IMR-90 (cell line): ENCODE data around the gene EXPH5. TPM values are rescaled to one million over a fixed set of nuclear protein-coding genes. Genes with fewer than 3 reads are reported as not detected.

Experiments
- ATAC-seq: fragments of 200-7000 bp; cut with Tn5 transposase; 2 replicates; pipeline ENCODE4 v1.9.1; 2020; ENCODE audit warnings: low read depth, mild to moderate bottlenecking, moderate library complexity
- BruUV-seq: library from RNA; stranded (reverse); fragments of 400-500 nt; replicated peaks from 2 replicates; lab custom pipeline; 2021; lab: Mats Ljungman, UMichigan
- CTCF ChIA-PET: fragments of 300-600 bp; formaldehyde crosslinking; extraction: SDS; loops from one replicate; lab custom pipeline; 2021; ENCODE audit warnings: antibody characterized with exemption; lab: Yijun Ruan, JAX
- POLR2A ChIA-PET: fragments of 300-600 bp; sonication (Branson Sonifier 250); formaldehyde crosslinking; loops from one replicate; lab custom pipeline; 2022; ENCODE audit warnings: antibody characterized with exemption; ENCODE audit not compliant: unreplicated experiment; lab: Charles Lee
- DNase-seq: peaks from one replicate; pipeline ENCODE4 v3.0.0; 2013
- H2AFZ ChIP-seq: replicated peaks from 2 replicates; pipeline ENCODE3; 2013; ENCODE audit warnings: low read length, mild to moderate bottlenecking; ENCODE audit not compliant: poor library complexity
- H2AK5ac ChIP-seq: 2 replicates; pipeline ENCODE4 v1.6.1; 2013; ENCODE audit warnings: low read depth, low read length, inconsistent platforms
- H2AK9ac ChIP-seq: replicated peaks from 2 replicates; pipeline ENCODE3; 2013; ENCODE audit warnings: mild to moderate bottlenecking, low read depth, low read length, moderate library complexity; ENCODE audit not compliant: poor library complexity
- H2BK120ac ChIP-seq: 2 replicates; pipeline ENCODE4 v1.6.1; 2013; ENCODE audit warnings: low read depth, low read length, inconsistent platforms
- H2BK15ac ChIP-seq: 3 replicates; pipeline ENCODE4 v1.6.1; 2013; ENCODE audit warnings: low read depth, low read length, inconsistent platforms
- H2BK20ac ChIP-seq: 2 replicates; pipeline ENCODE4 v1.6.1; 2013; ENCODE audit warnings: low read depth, mild to moderate bottlenecking, inconsistent platforms, low read length, moderate library complexity
- H2BK5ac ChIP-seq: 2 replicates; pipeline ENCODE4 v1.6.1; 2013; ENCODE audit warnings: mild to moderate bottlenecking, low read depth, low read length, inconsistent platforms; ENCODE audit not compliant: poor library complexity, severe bottlenecking
- H3K14ac ChIP-seq: replicated peaks from 2 replicates; pipeline ENCODE4 v1.6.1; 2013; ENCODE audit warnings: low read depth, low read length, inconsistent platforms
- H3K18ac ChIP-seq: 2 replicates; pipeline ENCODE4 v1.6.1; 2013; ENCODE audit warnings: low read depth, low read length, control low read depth
- H3K23ac ChIP-seq: 2 replicates; pipeline ENCODE4 v1.6.1; 2013; ENCODE audit warnings: low read depth, low read length, inconsistent platforms
- H3K27ac ChIP-seq: 2 replicates; pipeline ENCODE4 v1.5.1; 2013; ENCODE audit warnings: mild to moderate bottlenecking, control low read depth, low read length; ENCODE audit not compliant: insufficient read depth
- H3K27me3 ChIP-seq: 2 replicates; pipeline ENCODE4 v1.6.1; 2013; ENCODE audit warnings: low read length; ENCODE audit not compliant: control insufficient read depth, insufficient read depth
- H3K36me3 ChIP-seq: 2 replicates; pipeline ENCODE4 v1.6.1; 2013; ENCODE audit warnings: low read length, mixed read lengths; ENCODE audit not compliant: control insufficient read depth, insufficient read depth
- H3K4ac ChIP-seq: 2 replicates; pipeline ENCODE4 v1.6.1; 2013; ENCODE audit warnings: low read depth, low read length, inconsistent platforms
- H3K4me1 ChIP-seq: 2 replicates; pipeline ENCODE4 v1.6.1; 2013; ENCODE audit warnings: low read length, mixed read lengths; ENCODE audit not compliant: control insufficient read depth, insufficient read depth
- H3K4me2 ChIP-seq: 2 replicates; pipeline ENCODE4 v1.6.1; 2013; ENCODE audit warnings: low read depth, mild to moderate bottlenecking, control low read depth, low read length, moderate library complexity
- H3K4me3 ChIP-seq: 2 replicates; pipeline ENCODE4 v1.5.1; 2013; ENCODE audit warnings: low read depth, mild to moderate bottlenecking, control low read depth, low read length, moderate library complexity; ENCODE audit not compliant: insufficient read depth
- H3K56ac ChIP-seq: 2 replicates; pipeline ENCODE4 v1.6.1; 2013; ENCODE audit warnings: low read length, inconsistent platforms; ENCODE audit not compliant: insufficient read depth; ENCODE audit errors: extremely low read depth
- H3K79me1 ChIP-seq, 2 experiments: 2 replicates each; pipeline ENCODE4 v1.6.1; 2013; ENCODE audit warnings: low read length in 2 of 2, inconsistent platforms in 1 of 2, low read depth in 1 of 2
- H3K9ac ChIP-seq: 2 replicates; pipeline ENCODE4 v1.6.1; 2013; ENCODE audit warnings: low read depth, low read length, control low read depth
- H3K9me1 ChIP-seq: 2 replicates; pipeline ENCODE4 v1.6.1; 2013; ENCODE audit warnings: low read length, inconsistent platforms; ENCODE audit not compliant: insufficient read depth
- H3K9me3 ChIP-seq: 2 replicates; pipeline ENCODE4 v1.6.1; 2013; ENCODE audit warnings: low read length; ENCODE audit not compliant: control insufficient read depth, insufficient read depth
- H4K20me1 ChIP-seq: 2 replicates; pipeline ENCODE4 v1.6.1; 2013; ENCODE audit warnings: low read length, inconsistent platforms; ENCODE audit not compliant: insufficient read depth
- H4K5ac ChIP-seq: 2 replicates; pipeline ENCODE4 v1.6.1; 2013; ENCODE audit warnings: mild to moderate bottlenecking, low read depth, low read length, control low read depth
- H4K8ac ChIP-seq, 2 experiments: 2 replicates each; pipeline ENCODE4 v1.6.1; 2013; ENCODE audit warnings: low read depth in 2 of 2, low read length in 2 of 2, control low read depth in 1 of 2, inconsistent platforms in 1 of 2
- H4K91ac ChIP-seq: 2 replicates; pipeline ENCODE4 v1.6.1; 2013; ENCODE audit warnings: low read depth, low read length, inconsistent platforms; ENCODE audit not compliant: insufficient read depth
- MAZ ChIP-seq: IDR thresholded peaks from 2 replicates; pipeline ENCODE4 v1.6.1; 2012; ENCODE audit warnings: low read depth, mild to moderate bottlenecking, low read length, improper control_type of control experiment, moderate library complexity, borderline replicate concordance
- RAD21 ChIP-seq: IDR thresholded peaks from 2 replicates; pipeline ENCODE4 v1.6.1; 2012; ENCODE audit warnings: low read length, improper control_type of control experiment
- RFX5 ChIP-seq: IDR thresholded peaks from 2 replicates; pipeline ENCODE4 v1.8.0; 2012; ENCODE audit warnings: low read depth, mild to moderate bottlenecking, low read length, moderate library complexity
- SMC3 ChIP-seq: fragments of 150-350 bp; IDR thresholded peaks from 2 replicates; pipeline ENCODE4 v1.6.1; 2016; ENCODE audit warnings: low read depth, mild to moderate bottlenecking, antibody characterized with exemption, low read length, moderate library complexity
- USF2 ChIP-seq: fragments of 150-350 bp; IDR thresholded peaks from 2 replicates; pipeline ENCODE4 v1.6.1; 2017; ENCODE audit warnings: mild to moderate bottlenecking, antibody characterized with exemption, low read length, low read depth
- WGBS, 2 experiments: methylation state at CpG; one replicate each; pipeline versions ENCODE4 v1.1.5 to v1.1.7; 2013; ENCODE audit warnings: missing lambda C conversion rate in 2 of 2; ENCODE audit not compliant: insufficient read length in 1 of 2; ENCODE audit errors: extremely low coverage in 2 of 2; 5-methylcytosine and 5-hydroxymethylcytosine counted together
- dilution Hi-C: fragments of 300-500 bp; cut with HindIII; formaldehyde crosslinking; loops from one replicate; pipeline ENCODE4 v1.14.3; 2018; ENCODE audit warnings: low sequenced_read_pairs; ENCODE audit not compliant: unreplicated experiment
- in situ Hi-C: fragments of 300-500 bp; cut with MboI; formaldehyde crosslinking; loops from 3 replicates; pipeline ENCODE4 v1.14.3; 2019; ENCODE audit warnings: low sequenced_read_pairs, inconsistent platforms, mixed read lengths
- intact Hi-C: fragments of 100-400 bp; cut with micrococcal nuclease; formaldehyde crosslinking; loops from 2 replicates; pipeline ENCODE4 v1.10.0; 2022
- polyA plus RNA-seq, 3 experiments: library from polyadenylated mRNA; depleted of rRNA; stranded (reverse); fragments of >200 nt; gene quantifications; 2 replicates each; pipeline ENCODE4 v1.2.3, GENCODE V29; 2012; ENCODE audit warnings: low replicate concordance in 1 of 3
- total RNA-seq: library from RNA; depleted of rRNA; stranded (reverse); fragments of >200 nt; gene quantifications from 2 replicates; pipeline ENCODE4 v1.2.3, GENCODE V29; 2012

The EXPH5 gene
- total and polyA plus RNA-seq, 2 of the 4 experiments (the other 2 are of a cell fraction): 0.05 to 0.72 TPM

DNA sequence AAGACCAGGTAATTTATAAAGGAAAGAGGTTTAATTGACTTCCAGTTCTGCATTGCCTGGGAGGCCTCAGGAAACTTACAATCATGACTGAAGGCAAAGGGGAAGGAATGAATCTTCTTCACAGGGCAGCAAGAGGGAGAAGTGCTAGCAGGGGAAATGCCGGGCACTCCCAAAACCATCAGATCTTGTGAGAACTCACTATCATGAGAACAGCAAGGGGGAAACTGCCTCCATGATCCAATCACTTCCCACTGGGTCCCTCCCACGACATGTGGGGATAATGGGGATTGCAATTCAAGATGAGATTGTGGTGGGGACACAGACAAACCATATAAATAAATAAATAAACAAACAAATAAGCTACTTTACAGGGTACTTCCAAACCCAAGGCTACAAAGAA is 28.8 kb upstream of the EXPH5 start:
- Histone ChIP-seq H2AK5ac (no peak overlapping the region), H4K20me1 (no peaks in the 10 kb centered on the region), H2AK9ac (no peak overlapping the region), H3K56ac (no peak overlapping the region), H3K4me1 (no peaks in the 10 kb centered on the region), H3K9me3 (no peaks in the 10 kb centered on the region), H3K27ac (no peak overlapping the region), H3K23ac (no peak overlapping the region), H3K9me1 (0 out of 2 replicates have a peak, but pooled peaks cover 2% of the 10 kb centered on the region), H3K36me3 (no peaks in the 10 kb centered on the region), H2BK120ac (no peak overlapping the region), H2BK5ac (no peak overlapping the region), H3K4me2 (no peak overlapping the region), H2BK15ac (no peak overlapping the region), H2BK20ac (no peak overlapping the region), H3K27me3 (no peaks in the 10 kb centered on the region), H3K4ac (no peak overlapping the region), H4K8ac (no peak overlapping the region), H4K5ac (no peak overlapping the region), H3K14ac (no peak overlapping the region), H3K79me1 (no peaks in the 10 kb centered on the region), H3K9ac (no peak overlapping the region), H3K18ac (no peak overlapping the region), H3K4me3 (no peak overlapping the region), H4K91ac (no peak overlapping the region), H2AFZ (no peak overlapping the region)
- dilution Hi-C loops (no loop called here), in situ Hi-C loops (no loop called here), intact Hi-C loops (no loop called here)
- no CpG with 5 or more reads among the region's 2 CpGs for WGBS, 2 experiments
- ATAC-seq: no peak
- TF ChIP-seq MAZ (no peak), RFX5 (no peak), RAD21 (no peak), USF2 (no peak), SMC3 (no peak)
- ChIA-PET POLR2A (no interaction called here), CTCF (no interaction called here)
- DNase-seq: no peak
- no TSS peak for BruUV-seq
